Measurements from ENCODE around the gene NIPAL4. TPM values are rescaled to one million over a fixed set of nuclear protein-coding genes. Genes with fewer than 3 reads are reported as not detected.

Gene NIPAL4
- polyA plus RNA-seq, 1 donor from 2014 or later = not detected

GRCh38 chr5:157505496-157505895, 45.5 kb downstream of the NIPAL4 start:
- no peaks in the 10 kb centered on the region for H3F3A ChIP-seq (ENCODE audit: insufficient read depth, low read length, poor library complexity, severe bottlenecking)
- no peak overlapping the region for H3K9ac ChIP-seq (ENCODE audit: low read length)
- TF ChIP-seq POLR2AphosphoS5 (IDR thresholded peaks at IDR 0.05) (no peak), EZH2 (IDR thresholded peaks at IDR 0.05; ENCODE audit: borderline replicate concordance, insufficient read depth, low read length, poor library complexity, severe bottlenecking) (no peak), EP300 (conservative IDR thresholded peaks at IDR 0.05; ENCODE audit: poor library complexity, severe bottlenecking) (no peak), TAF1 (IDR thresholded peaks at IDR 0.05; ENCODE audit: low read depth) (no peak), MXI1 (conservative IDR thresholded peaks at IDR 0.05; ENCODE audit: poor library complexity, severe bottlenecking) (no peak), RAD21 (conservative IDR thresholded peaks at IDR 0.05) (no peak), REST (IDR thresholded peaks at IDR 0.05; ENCODE audit: borderline replicate concordance) (no peak), CTCF (IDR thresholded peaks at IDR 0.05; ENCODE audit: poor library complexity, severe bottlenecking) (no peak), SMC3 (conservative IDR thresholded peaks at IDR 0.05; ENCODE audit: poor library complexity) (no peak)
- H4K20me1 ChIP-seq (ENCODE audit: insufficient read depth) = no peaks in the 10 kb centered on the region
- H3K27ac ChIP-seq (ENCODE audit: low read length) = no peak overlapping the region
- no peaks in the 10 kb centered on the region for H3K9me3 ChIP-seq (ENCODE audit: low read length)
- H3K4me2 ChIP-seq (ENCODE audit: low read length) = no peak overlapping the region
- H3K36me3 ChIP-seq (ENCODE audit: insufficient read depth, low read length) = peaks cover 17% of the 10 kb centered on the region
- H3K9me2 ChIP-seq (ENCODE audit: insufficient read depth, low read length) = no peaks in the 10 kb centered on the region
- H3K4me3 ChIP-seq (ENCODE audit: low read length) = no peak overlapping the region
- no peaks in the 10 kb centered on the region for H3K79me2 ChIP-seq (replicated peaks; ENCODE audit: insufficient read depth, low read length)
- H3K27me3 ChIP-seq (ENCODE audit: insufficient read depth, low read depth, low read length) = no peaks in the 10 kb centered on the region
- no peak overlapping the region for H2AFZ ChIP-seq (ENCODE audit: low read depth, low read length)

GRCh38 chr5:157506066-157506590, 46.1 kb downstream of the NIPAL4 start:
- Histone ChIP-seq H3K79me2 (replicated peaks; ENCODE audit: insufficient read depth, low read length) (no peaks in the 10 kb centered on the region), H3K9me3 (ENCODE audit: low read length) (no peaks in the 10 kb centered on the region), H3K27me3 (ENCODE audit: insufficient read depth, low read depth, low read length) (no peaks in the 10 kb centered on the region)

More at GRCh38 chr5:157506066-157506590, 46.1 kb downstream of the NIPAL4 start:
- TF ChIP-seq EP300 (conservative IDR thresholded peaks at IDR 0.05; ENCODE audit: poor library complexity, severe bottlenecking) = no peak
- no peak for TF ChIP-seq MXI1 (conservative IDR thresholded peaks at IDR 0.05; ENCODE audit: poor library complexity, severe bottlenecking)
- TF ChIP-seq CTCF (IDR thresholded peaks at IDR 0.05; ENCODE audit: poor library complexity, severe bottlenecking) = no peak
- H2AFZ ChIP-seq (ENCODE audit: low read depth, low read length) = no peak overlapping the region
- H3K4me3 ChIP-seq (ENCODE audit: low read length) = no peak overlapping the region
- H3K27ac ChIP-seq (ENCODE audit: low read length) = no peak overlapping the region
- H4K20me1 ChIP-seq (ENCODE audit: insufficient read depth) = no peaks in the 10 kb centered on the region
- H3K4me2 ChIP-seq (ENCODE audit: low read length) = no peak overlapping the region
- no peaks in the 10 kb centered on the region for H3K9me2 ChIP-seq (ENCODE audit: insufficient read depth, low read length)
- no peaks in the 10 kb centered on the region for H3F3A ChIP-seq (ENCODE audit: insufficient read depth, low read length, poor library complexity, severe bottlenecking)
- peaks cover 13% of the 10 kb centered on the region for H3K36me3 ChIP-seq (ENCODE audit: insufficient read depth, low read length)
- no peak overlapping the region for H3K9ac ChIP-seq (ENCODE audit: low read length)
